ENCODE data around the gene UQCRHL. TPM values are rescaled to one million over a fixed set of nuclear protein-coding genes. Genes with fewer than 3 reads are reported as not detected.

UQCRHL gene
- total RNA-seq (ENCODE audit: low replicate concordance) = 11.4 and 18.3 TPM in 2 replicates

DNA sequence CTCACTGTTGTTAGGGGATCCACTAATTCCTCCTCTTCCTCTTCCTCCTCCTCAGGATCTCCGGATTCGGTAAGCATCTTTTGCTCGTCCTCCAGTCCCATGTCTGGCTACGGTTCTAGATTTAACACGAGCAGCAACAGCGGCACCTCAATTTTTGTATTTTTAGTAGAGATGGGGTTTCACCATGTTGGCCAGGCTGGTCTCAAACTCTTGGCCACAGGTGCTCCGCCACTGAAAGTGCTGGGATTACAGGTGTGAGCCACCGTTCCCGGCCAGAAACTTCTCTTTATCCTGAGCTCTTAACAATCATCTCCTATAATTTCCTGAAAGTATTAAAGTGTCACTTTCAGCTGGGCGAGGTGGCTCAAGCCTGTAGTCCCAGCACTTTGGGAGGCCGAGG, at the start of gene UQCRHL:
TSS of gene UQCRHL (minus strand) at position 101 of the 400 bp plus-strand sequence. CDS start at position 101, 0 bp downstream.

DNA sequence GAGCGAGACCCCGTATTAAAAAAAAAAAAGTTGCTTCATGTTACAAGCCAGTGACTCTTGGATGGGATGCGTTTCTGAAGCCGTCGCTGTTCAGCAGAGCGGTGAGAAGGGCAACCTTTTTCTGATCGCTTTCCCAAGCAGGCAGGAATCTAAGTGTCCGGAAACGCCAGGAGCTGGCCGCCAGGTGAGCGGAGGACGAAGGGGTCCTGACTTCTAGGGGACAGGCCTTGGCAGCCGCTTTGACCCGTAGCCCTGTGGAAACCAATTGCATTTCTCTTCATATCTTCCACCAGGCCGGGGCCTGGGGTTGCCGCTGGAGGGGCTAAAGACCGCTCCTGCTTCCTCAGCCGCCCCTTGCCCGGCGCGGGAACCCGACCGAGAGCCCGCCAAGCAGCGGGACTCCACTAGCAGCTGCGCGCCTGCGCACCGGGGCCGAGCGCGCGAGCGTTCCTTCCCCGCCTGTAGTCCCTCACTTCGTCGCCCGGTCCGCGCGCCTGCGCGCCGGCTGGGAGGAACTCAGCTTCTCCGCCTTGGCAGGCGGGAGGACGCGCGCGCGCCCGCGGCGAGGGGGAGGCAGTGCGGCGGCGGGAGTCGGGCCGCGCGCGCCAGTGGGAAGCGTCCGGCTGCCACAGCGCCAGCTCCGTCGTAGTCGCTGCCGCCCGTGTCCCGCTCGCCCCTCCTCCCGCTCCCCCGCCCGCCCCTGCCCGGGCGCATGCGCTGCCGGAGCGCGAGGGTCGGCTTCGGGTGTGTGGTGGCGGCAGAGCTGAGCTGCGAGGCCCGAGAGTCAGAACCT, 39.8 kb upstream of the UQCRHL start, which contains the start of gene SPEN:
TSS of gene SPEN (plus strand) at position 608 of the 793 bp plus-strand sequence. CDS start 361 bp downstream, outside the sequence.

DNA sequence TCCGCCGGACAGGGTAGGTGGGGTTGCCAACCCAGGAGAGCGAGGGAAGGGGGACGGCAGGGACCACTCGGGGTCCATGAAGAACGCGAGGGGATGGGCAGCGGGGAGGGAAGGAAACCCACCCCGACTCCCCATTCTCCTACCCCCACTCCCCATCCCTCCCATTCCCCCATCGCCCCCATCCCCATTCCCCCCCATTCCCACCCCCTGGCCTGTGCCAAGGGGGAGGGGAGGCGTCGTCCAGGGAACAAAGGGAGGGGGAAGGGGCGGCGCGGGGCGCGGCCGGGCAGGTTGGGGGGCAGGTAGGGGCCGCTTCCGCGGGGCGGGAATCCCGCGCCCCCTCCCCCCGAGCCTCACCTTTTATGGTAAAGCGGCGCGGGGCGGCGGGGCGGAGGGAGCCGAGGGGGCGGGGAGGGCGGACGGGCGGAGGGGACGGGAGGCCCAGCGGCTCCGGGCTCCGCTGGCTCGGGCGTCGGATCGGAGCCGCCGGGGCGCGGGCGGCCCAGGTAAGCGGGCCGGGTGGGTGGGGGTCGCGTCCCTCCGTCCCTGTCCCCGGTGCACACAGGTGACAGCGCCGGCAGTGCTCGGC, 49.0 kb downstream of the UQCRHL start, which contains the start of gene FBLIM1:
TSS of gene FBLIM1 (plus strand) at position 453 of the 589 bp plus-strand sequence. CDS start 6,189 bp downstream, outside the sequence.

Other genes with a start within 250 kb of the UQCRHL start
- 0.23 and 0.53 TPM in 2 replicates for gene AGMAT, start 222.6 kb downstream of the UQCRHL start, total RNA-seq (ENCODE audit: low replicate concordance)
- 8.4 and 14.0 TPM in 2 replicates for gene DDI2, start 190.2 kb downstream of the UQCRHL start, total RNA-seq (ENCODE audit: low replicate concordance)
- gene PLEKHM2, start 123.3 kb downstream of the UQCRHL start, total RNA-seq (ENCODE audit: low replicate concordance) = 55.4 and 128 TPM in 2 replicates
- 0.30 and 0.47 TPM in 2 replicates for gene SLC25A34, start 71.4 kb downstream of the UQCRHL start, total RNA-seq (ENCODE audit: low replicate concordance)
- not detected in 2 replicates for gene TMEM82, start 65.2 kb downstream of the UQCRHL start, total RNA-seq (ENCODE audit: low replicate concordance)
- 13.0 and 143 TPM in 2 replicates for gene FBLIM1, start 48.9 kb downstream of the UQCRHL start, total RNA-seq (ENCODE audit: low replicate concordance)
- gene SPEN, start 40.1 kb upstream of the UQCRHL start, total RNA-seq (ENCODE audit: low replicate concordance) = 10.8 and 22.1 TPM in 2 replicates
- 39.5 and 76.3 TPM in 2 replicates for gene ZBTB17, start 168.5 kb upstream of the UQCRHL start, total RNA-seq (ENCODE audit: low replicate concordance)
- gene SRARP, start 196.6 kb upstream of the UQCRHL start, total RNA-seq (ENCODE audit: low replicate concordance) = not detected in 2 replicates
- gene HSPB7, start 210.4 kb upstream of the UQCRHL start, total RNA-seq (ENCODE audit: low replicate concordance) = 2.5 and 5.1 TPM in 2 replicates
- gene CLCNKA, start 214.4 kb upstream of the UQCRHL start, total RNA-seq (ENCODE audit: low replicate concordance) = 0.08 and 0.35 TPM in 2 replicates
- 0.08 TPM in 1 of 2 replicates, not detected in the other for gene CLCNKB, start 236.1 kb upstream of the UQCRHL start, total RNA-seq (ENCODE audit: low replicate concordance)